Measurements from ENCODE around the gene ANTXR2. TPM values are rescaled to one million over a fixed set of nuclear protein-coding genes. Genes with fewer than 3 reads are reported as not detected.

The ANTXR2 gene
- total RNA-seq, 5 donors from 2014 or later (not counting 1 experiment from before 2014, with no cell fraction given) = 45.1 to 64.3 (median 48.2) TPM

DNA sequence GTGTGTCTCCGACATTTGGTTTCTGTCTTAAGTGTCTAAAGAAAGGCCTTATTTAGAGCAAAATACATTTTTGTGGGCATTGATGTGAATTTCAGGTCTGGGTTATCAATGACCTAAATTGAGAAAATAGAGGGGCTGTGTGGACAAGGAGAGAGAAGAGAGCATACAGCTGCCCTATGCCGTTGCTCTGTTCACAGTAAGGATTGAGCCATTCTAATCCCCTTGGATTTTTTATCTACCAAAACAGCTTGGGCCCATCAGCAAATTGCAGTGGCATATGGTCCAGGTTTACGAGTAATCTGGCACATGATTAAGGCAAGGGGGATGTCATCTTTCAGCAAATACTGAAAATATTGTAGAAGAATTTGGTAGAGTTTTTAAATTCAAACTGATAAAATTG is 210.2 kb downstream of the ANTXR2 start:
- no CpG with 5 or more reads among the region's 3 CpGs for WGBS (ENCODE audit: insufficient coverage)

DNA sequence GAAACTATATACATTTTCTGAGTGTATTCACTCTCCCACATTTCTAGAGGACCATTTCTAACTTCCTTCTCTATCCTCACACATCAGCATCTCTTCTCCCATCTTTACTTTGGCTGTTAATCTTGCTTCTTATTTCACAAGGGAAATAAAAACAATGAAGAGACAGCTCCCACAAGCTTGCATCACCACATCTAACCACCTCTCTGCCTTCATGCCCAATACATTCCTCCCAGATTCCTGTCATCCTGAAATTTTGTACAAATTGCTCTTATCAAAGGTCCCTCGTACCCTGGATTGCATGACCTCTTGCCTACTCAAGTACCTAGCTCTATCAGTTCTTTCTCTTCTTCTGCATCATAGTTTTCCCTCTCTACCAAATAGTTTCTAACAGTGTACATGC is 215.2 kb downstream of the ANTXR2 start:
- POLR2A ChIA-PET = no interaction called here
- H3K36me3 Mint-ChIP-seq = no peaks in the 10 kb centered on the region
- no peaks in the 10 kb centered on the region for H3K27me3 ChIP-seq (replicated peaks in 1 of 2; ENCODE audit: control insufficient read depth in 2 of 2, extremely low read depth in 1 of 2, insufficient read depth in 2 of 2, low read length in 1 of 2)
- H3K9me3 Mint-ChIP-seq = no peaks in the 10 kb centered on the region
- H3K27me3 Mint-ChIP-seq = peaks cover 0 to under 1% of the 10 kb centered on the region in 2 donors
- H3K4me1 Mint-ChIP-seq = no peaks in the 10 kb centered on the region
- no peak overlapping the region for H3K4me3 Mint-ChIP-seq
- DNase-seq = no peak
- H3K27ac Mint-ChIP-seq = no peak overlapping the region
- CTCF ChIA-PET = no interaction called here
- no peaks in the 10 kb centered on the region for H3K4me1 ChIP-seq (ENCODE audit: control insufficient read depth in 1 of 2, extremely low read depth in 1 of 2, insufficient read depth in 2 of 2, low read length in 2 of 2)
- no peak overlapping the region for H3K27ac ChIP-seq (ENCODE audit: low read length)
- no peaks in the 10 kb centered on the region for H3K36me3 ChIP-seq (ENCODE audit: control insufficient read depth in 2 of 2, extremely low read depth in 1 of 2, insufficient read depth in 1 of 2, low read length in 1 of 2)
- no peak overlapping the region for H3K4me3 ChIP-seq (ENCODE audit: control insufficient read depth in 1 of 2, extremely low read depth in 1 of 2, low read length in 1 of 2)
- H3K9me3 ChIP-seq = no peaks in the 10 kb centered on the region
- ATAC-seq (replicated peaks in 1 of 4) = no peak
- WGBS (ENCODE audit: insufficient coverage) = 73% methylated on average over 1 of the region's 1 CpG

More for the DNA sequence above, 210.2 kb downstream of the ANTXR2 start:
- no peaks in the 10 kb centered on the region for H3K36me3 Mint-ChIP-seq
- no peaks in the 10 kb centered on the region for H3K36me3 ChIP-seq (ENCODE audit: control insufficient read depth in 2 of 2, extremely low read depth in 1 of 2, insufficient read depth in 1 of 2, low read length in 1 of 2)
- H3K9me3 Mint-ChIP-seq = no peaks in the 10 kb centered on the region
- ChIA-PET POLR2A (no interaction called here), CTCF (no interaction called here)
- no peak overlapping the region for H3K4me3 ChIP-seq (ENCODE audit: control insufficient read depth in 1 of 2, extremely low read depth in 1 of 2, low read length in 1 of 2)
- no peak overlapping the region for H3K27ac Mint-ChIP-seq
- no peaks in the 10 kb centered on the region for H3K4me1 Mint-ChIP-seq
- ATAC-seq (replicated peaks in 1 of 4) (no peak), DNase-seq (no peak)
- H3K27me3 ChIP-seq (replicated peaks in 1 of 2; ENCODE audit: control insufficient read depth in 2 of 2, extremely low read depth in 1 of 2, insufficient read depth in 2 of 2, low read length in 1 of 2) = no peaks in the 10 kb centered on the region
- no peak overlapping the region for H3K27ac ChIP-seq (ENCODE audit: low read length)
- no peaks in the 10 kb centered on the region for H3K4me1 ChIP-seq (ENCODE audit: control insufficient read depth in 1 of 2, extremely low read depth in 1 of 2, insufficient read depth in 2 of 2, low read length in 2 of 2)
- no peaks in the 10 kb centered on the region for H3K9me3 ChIP-seq
- H3K27me3 Mint-ChIP-seq = no peaks in the 10 kb centered on the region
- H3K4me3 Mint-ChIP-seq = no peak overlapping the region

DNA sequence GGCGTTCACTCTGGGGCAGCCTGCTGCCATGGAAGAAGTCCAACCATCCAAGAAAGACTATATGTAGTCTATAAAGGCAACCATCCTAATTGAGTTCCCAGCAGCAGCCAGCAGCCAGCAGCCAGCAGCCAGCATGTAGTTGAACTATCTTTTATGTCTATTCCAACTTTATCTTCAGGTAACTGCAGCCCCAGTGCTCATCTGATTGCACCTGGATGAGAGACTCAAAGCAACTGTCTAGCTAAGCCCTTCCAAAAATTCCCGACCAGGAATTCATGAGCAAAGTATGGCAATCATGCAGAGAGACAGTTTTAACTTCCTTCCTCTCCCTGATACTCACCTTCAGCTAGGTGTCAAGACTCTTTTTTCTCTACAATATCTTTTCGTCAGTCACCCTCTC is 216.8 kb downstream of the ANTXR2 start:
- H3K27ac ChIP-seq (ENCODE audit: low read length) = no peak overlapping the region
- peaks cover 0 to 2% of the 10 kb centered on the region in 2 donors for H3K27me3 Mint-ChIP-seq
- no peaks in the 10 kb centered on the region for H3K9me3 ChIP-seq
- no peak overlapping the region for H3K27ac Mint-ChIP-seq
- no peaks in the 10 kb centered on the region for H3K27me3 ChIP-seq (replicated peaks in 1 of 2; ENCODE audit: control insufficient read depth in 2 of 2, extremely low read depth in 1 of 2, insufficient read depth in 2 of 2, low read length in 1 of 2)
- H3K4me1 Mint-ChIP-seq = no peaks in the 10 kb centered on the region
- no peak overlapping the region for H3K4me3 ChIP-seq (ENCODE audit: control insufficient read depth in 1 of 2, extremely low read depth in 1 of 2, low read length in 1 of 2)
- H3K36me3 ChIP-seq (ENCODE audit: control insufficient read depth in 2 of 2, extremely low read depth in 1 of 2, insufficient read depth in 1 of 2, low read length in 1 of 2) = no peaks in the 10 kb centered on the region
- ATAC-seq (replicated peaks in 1 of 4) (no peak), DNase-seq (no peak)
- no peaks in the 10 kb centered on the region for H3K4me1 ChIP-seq (ENCODE audit: control insufficient read depth in 1 of 2, extremely low read depth in 1 of 2, insufficient read depth in 2 of 2, low read length in 2 of 2)
- CTCF ChIA-PET = no interaction called here
- POLR2A ChIA-PET = interaction anchor here in 1 of 2 donors (0.6 kb wide), 1 partner anchor 13 kb away, joined by 4 read pairs; no protein-coding TSS in a partner anchor
- no peaks in the 10 kb centered on the region for H3K36me3 Mint-ChIP-seq
- 71% methylated on average over 2 of the region's 3 CpGs for WGBS (ENCODE audit: insufficient coverage)
- H3K4me3 Mint-ChIP-seq = no peak overlapping the region
- no peaks in the 10 kb centered on the region for H3K9me3 Mint-ChIP-seq

DNA sequence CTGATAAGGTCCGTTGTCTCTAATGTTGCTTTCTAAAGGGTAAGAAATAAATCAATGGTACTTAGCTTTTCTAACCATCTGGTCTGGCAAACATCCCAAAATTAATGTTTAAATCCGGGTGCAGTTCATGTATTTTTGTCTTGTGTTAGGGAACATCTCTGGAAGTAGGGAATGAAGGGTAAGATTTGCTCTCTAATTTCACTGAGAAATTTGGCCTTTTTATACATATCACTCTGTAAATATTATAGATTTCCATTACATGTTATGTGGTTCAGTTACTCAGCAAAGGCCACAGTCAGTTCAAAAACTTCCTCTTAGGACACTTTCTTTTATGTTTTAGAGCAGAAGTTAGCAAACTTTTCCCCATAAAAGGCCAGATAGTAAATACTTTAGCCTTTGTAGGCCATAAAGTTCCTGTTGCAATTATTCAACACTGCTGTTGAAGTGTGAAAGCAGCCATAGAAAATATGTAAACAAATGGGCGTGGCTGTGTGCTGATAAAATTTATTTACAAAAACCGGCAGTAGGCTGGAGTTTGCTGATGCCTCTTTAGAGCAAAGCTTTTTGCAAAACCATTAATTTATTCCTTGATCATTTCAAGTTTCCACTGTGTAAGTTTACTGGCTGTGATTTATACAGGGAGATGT is 218.1 kb downstream of the ANTXR2 start:
- peaks cover 0 to 2% of the 10 kb centered on the region in 2 donors for H3K27me3 Mint-ChIP-seq
- ChIA-PET CTCF (no interaction called here), POLR2A (no interaction called here)
- DNase-seq = no peak
- no peaks in the 10 kb centered on the region for H3K27me3 ChIP-seq (replicated peaks in 1 of 2; ENCODE audit: control insufficient read depth in 2 of 2, extremely low read depth in 1 of 2, insufficient read depth in 2 of 2, low read length in 1 of 2)
- no peak overlapping the region for H3K4me3 Mint-ChIP-seq
- H3K27ac ChIP-seq (ENCODE audit: low read length) = no peak overlapping the region
- no peaks in the 10 kb centered on the region for H3K9me3 Mint-ChIP-seq
- WGBS (ENCODE audit: insufficient coverage) = no CpG with 5 or more reads among the region's 4 CpGs
- H3K4me1 Mint-ChIP-seq = no peaks in the 10 kb centered on the region
- H3K36me3 ChIP-seq (ENCODE audit: control insufficient read depth in 2 of 2, extremely low read depth in 1 of 2, insufficient read depth in 1 of 2, low read length in 1 of 2) = no peaks in the 10 kb centered on the region
- H3K4me3 ChIP-seq (ENCODE audit: control insufficient read depth in 1 of 2, extremely low read depth in 1 of 2, low read length in 1 of 2) = no peak overlapping the region
- no peaks in the 10 kb centered on the region for H3K9me3 ChIP-seq
- H3K4me1 ChIP-seq (ENCODE audit: control insufficient read depth in 1 of 2, extremely low read depth in 1 of 2, insufficient read depth in 2 of 2, low read length in 2 of 2) = no peaks in the 10 kb centered on the region
- no peak for ATAC-seq (replicated peaks in 1 of 4)
- H3K27ac Mint-ChIP-seq = no peak overlapping the region
- H3K36me3 Mint-ChIP-seq = no peaks in the 10 kb centered on the region

DNA sequence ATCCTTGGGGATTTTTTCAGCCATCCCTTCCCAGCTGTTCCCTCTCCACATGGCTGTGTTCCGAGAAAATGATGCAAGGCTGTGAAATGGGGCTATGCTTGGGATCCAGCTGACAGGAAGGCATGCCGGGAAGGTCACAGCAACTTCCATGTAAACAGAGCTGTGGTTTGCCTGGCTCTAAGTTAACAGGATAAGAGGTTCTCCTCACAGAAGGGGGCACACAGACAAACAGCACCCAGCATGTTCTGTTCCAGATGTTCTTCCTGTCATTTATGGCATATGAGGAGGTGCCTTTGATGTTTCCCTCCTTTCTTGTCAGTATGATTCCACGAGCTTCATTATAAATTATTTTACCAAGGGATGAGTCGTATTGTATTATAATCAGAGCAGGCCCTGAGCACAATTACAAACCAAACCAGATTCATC is 220.7 kb downstream of the ANTXR2 start:
- H3K4me3 ChIP-seq (ENCODE audit: control insufficient read depth in 1 of 2, extremely low read depth in 1 of 2, low read length in 1 of 2) = no peak overlapping the region
- Mint-ChIP-seq H3K4me1 (no peaks in the 10 kb centered on the region), H3K27ac (no peak overlapping the region), H3K36me3 (no peaks in the 10 kb centered on the region), H3K4me3 (no peak overlapping the region), H3K27me3 (peaks cover 0 to 2% of the 10 kb centered on the region in 2 donors), H3K9me3 (no peaks in the 10 kb centered on the region)
- ATAC-seq (replicated peaks in 1 of 4) (no peak), DNase-seq (no peak)
- no peak overlapping the region for H3K27ac ChIP-seq (ENCODE audit: low read length)
- H3K9me3 ChIP-seq = no peaks in the 10 kb centered on the region
- ChIA-PET CTCF (no interaction called here), POLR2A (interaction anchor here in 1 of 2 donors (0.6 kb wide), 1 partner anchor 1448 kb away, joined by 3 read pairs; no protein-coding TSS in a partner anchor)
- whole genome bisulfite sequencing (ENCODE audit: insufficient coverage) = no CpG with 5 or more reads among the region's 4 CpGs
- H3K4me1 ChIP-seq (ENCODE audit: control insufficient read depth in 1 of 2, extremely low read depth in 1 of 2, insufficient read depth in 2 of 2, low read length in 2 of 2) = no peaks in the 10 kb centered on the region
- no peaks in the 10 kb centered on the region for H3K27me3 ChIP-seq (replicated peaks in 1 of 2; ENCODE audit: control insufficient read depth in 2 of 2, extremely low read depth in 1 of 2, insufficient read depth in 2 of 2, low read length in 1 of 2)
- H3K36me3 ChIP-seq (ENCODE audit: control insufficient read depth in 2 of 2, extremely low read depth in 1 of 2, insufficient read depth in 1 of 2, low read length in 1 of 2) = no peaks in the 10 kb centered on the region

DNA sequence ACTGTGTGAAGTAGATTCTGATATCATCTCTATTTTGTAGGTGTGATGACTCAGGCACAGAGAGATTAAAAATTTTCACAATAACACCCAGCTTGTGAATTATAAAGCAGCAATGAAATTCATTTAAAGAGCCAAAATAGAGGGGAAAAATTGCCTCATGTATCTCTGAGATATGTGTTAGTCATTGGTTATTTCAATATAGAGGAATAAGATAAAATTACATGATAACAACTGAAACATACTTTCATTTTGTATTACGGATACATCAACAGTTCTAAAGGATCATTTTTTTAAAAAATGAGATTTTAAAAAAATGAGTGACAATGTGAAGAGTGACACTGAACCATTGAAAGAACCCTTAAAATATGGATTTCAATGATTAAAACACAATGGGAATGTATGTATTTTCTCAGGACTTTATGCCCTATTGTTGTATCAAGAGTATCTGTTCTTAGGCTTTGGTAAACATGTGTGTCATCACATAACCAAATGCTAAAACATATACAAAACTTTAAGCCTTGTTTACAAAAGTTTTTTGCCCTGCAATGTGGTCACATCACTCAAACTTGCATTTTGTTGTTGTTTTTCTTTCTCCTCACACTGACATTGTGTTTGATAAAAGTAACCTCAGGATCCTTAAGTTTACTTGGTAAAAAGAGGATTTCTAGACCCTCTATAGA is 221.3 kb downstream of the ANTXR2 start:
- DNase-seq = no peak
- no peaks in the 10 kb centered on the region for H3K36me3 Mint-ChIP-seq
- Histone ChIP-seq H3K27me3 (replicated peaks in 1 of 2; ENCODE audit: control insufficient read depth in 2 of 2, extremely low read depth in 1 of 2, insufficient read depth in 2 of 2, low read length in 1 of 2) (no peaks in the 10 kb centered on the region), H3K4me3 (ENCODE audit: control insufficient read depth in 1 of 2, extremely low read depth in 1 of 2, low read length in 1 of 2) (no peak overlapping the region), H3K4me1 (ENCODE audit: control insufficient read depth in 1 of 2, extremely low read depth in 1 of 2, insufficient read depth in 2 of 2, low read length in 2 of 2) (no peaks in the 10 kb centered on the region), H3K36me3 (ENCODE audit: control insufficient read depth in 2 of 2, extremely low read depth in 1 of 2, insufficient read depth in 1 of 2, low read length in 1 of 2) (no peaks in the 10 kb centered on the region), H3K27ac (ENCODE audit: low read length) (no peak overlapping the region), H3K9me3 (no peaks in the 10 kb centered on the region)
- no peak overlapping the region for H3K4me3 Mint-ChIP-seq
- H3K4me1 Mint-ChIP-seq = no peaks in the 10 kb centered on the region
- no CpG with 5 or more reads among the region's 1 CpG for WGBS (ENCODE audit: insufficient coverage)
- peaks cover 3 to 6% of the 10 kb centered on the region in 2 donors for H3K27me3 Mint-ChIP-seq
- ChIA-PET POLR2A (interaction anchor here in 1 of 2 donors (0.6 kb wide), 1 partner anchor 1448 kb away, joined by 3 read pairs; no protein-coding TSS in a partner anchor), CTCF (no interaction called here)
- no peak for ATAC-seq (replicated peaks in 1 of 4)
- H3K27ac Mint-ChIP-seq = no peak overlapping the region
- no peaks in the 10 kb centered on the region for H3K9me3 Mint-ChIP-seq

Data from T-cell (primary cell).